NCI-H524 treated with DMSO at 0.1 percent for 48 hours (cell line): ENCODE measurements around the gene HSD11B2.

ENCODE experiments used
- DNase-seq: peaks from one replicate; lab custom pipeline; 2025; lab: John Stamatoyannopoulos, UW

Gene HSD11B2

DNA sequence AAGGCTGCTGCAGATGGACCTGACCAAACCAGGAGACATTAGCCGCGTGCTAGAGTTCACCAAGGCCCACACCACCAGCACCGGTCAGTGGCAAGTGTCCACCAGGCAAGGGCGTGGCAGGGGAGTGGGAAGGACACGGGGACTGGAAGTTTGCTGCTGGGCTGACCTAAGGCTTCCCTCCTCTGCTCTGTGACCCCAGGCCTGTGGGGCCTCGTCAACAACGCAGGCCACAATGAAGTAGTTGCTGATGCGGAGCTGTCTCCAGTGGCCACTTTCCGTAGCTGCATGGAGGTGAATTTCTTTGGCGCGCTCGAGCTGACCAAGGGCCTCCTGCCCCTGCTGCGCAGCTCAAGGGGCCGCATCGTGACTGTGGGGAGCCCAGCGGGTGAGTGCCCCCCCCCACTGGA is 4.8 kb downstream of the HSD11B2 start:
- no peak for DNase-seq

DNA sequence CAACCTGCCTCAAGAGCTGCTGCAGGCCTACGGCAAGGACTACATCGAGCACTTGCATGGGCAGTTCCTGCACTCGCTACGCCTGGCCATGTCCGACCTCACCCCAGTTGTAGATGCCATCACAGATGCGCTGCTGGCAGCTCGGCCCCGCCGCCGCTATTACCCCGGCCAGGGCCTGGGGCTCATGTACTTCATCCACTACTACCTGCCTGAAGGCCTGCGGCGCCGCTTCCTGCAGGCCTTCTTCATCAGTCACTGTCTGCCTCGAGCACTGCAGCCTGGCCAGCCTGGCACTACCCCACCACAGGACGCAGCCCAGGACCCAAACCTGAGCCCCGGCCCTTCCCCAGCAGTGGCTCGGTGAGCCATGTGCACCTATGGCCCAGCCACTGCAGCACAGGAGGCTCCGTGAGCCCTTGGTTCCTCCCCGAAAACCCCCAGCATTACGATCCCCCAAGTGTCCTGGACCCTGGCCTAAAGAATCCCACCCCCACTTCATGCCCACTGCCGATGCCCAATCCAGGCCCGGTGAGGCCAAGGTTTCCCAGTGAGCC is 5.8 kb downstream of the HSD11B2 start:
- DNase-seq: no peak

DNA sequence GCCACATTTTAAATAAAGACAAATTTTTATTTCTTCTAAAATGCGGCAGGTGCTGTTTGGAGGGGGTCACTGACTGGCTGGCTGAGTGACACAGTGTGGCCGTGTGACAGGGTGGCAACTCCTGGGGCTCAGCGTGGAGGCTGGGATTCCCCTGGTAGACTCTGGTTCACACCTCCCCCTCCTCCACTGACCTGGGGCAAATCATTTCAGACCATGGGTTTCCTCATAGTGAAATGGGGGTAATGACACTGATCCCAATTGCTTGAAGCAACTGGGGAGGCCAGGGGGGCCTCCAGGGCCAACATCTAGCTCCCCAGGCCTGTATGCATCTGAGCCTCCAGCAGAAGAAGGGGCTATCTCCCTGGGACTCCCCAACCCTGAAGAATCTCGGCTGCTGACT is 6.6 kb downstream of the HSD11B2 start:
- no peak for DNase-seq

DNA sequence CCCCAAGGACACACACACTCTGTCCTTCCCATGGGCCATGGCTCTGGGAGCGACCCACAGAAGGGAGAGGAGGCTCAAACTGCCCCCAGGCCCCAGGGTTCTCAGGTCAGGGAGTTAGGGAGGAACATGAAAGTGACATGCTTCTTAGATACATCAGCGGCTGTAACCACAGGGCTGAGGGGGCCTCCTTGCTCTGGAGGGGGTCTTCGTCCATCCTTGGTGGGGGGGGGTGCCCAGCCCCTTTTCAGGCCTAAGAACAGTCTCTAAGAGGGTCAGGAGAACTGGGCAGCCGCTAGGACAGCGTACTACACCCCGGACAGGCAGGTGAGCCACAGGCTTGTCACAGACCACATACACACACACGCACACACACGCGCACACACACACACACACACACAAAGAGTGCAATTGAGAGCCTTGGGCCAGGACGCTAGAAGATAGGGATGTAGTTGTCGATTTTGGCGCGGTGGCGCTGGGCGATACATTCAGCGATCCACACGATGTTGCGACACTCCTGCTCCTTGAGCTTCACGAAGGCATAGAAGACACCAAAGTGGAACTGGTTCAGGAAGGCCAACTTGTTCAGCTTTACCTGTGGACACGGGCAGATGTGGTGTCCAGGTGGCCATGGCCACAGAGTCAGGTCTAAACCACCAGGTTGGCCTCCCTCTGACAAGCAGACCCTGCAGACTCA is 7.3 kb downstream of the HSD11B2 start:
- no peak for DNase-seq

DNA sequence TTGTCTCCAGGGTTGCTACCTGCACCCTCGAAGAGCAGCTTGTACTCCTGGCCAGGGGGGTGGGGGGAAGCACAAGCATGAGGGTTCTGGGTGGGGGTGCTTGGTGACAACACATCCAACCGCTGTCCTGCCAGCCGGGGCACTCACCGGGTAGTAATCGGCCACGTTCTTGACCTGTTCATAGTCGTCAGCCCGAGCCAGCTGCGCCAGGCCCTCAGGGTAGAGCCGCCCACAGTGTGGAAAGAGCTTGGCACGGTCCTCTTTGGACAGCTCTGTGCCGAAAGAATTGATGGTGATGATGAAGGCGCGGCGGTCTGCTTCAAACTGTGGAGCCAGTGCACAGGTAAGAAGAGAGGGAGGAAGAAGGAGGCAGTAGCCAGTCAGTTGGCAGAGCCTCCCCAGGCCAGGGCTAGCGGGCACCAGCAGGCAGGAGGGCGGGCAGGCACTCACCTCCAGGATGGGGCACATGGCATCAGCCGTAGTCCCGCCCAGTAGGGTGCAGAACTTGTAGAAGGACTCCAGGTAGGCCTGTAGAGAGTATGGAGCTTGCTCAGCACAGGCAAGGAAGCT is 8.0 kb downstream of the HSD11B2 start:
- DNase-seq: no peak

DNA sequence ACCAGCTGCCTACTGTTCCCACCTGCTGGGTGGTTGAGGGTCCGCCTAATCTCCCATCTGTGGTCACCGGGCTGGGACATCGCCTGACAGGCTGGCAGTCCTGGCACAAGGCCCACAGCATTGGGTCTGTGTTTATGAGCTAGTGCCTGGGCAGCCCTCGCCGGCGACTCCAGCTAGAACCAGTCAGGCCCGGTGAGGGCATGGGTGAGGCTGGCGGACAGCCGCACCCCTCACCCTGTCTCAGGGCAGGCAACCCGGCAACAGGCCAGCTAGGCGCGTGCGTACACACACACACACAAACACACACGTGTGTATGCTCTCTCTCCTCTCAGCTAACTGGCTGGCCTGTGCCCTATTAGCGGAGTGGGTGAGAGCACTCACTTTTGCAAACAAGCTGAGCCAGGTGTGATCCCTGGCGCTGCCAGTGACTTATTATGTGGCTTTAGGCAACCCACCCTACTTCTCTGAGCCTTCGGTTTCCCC is 10.4 kb downstream of the HSD11B2 start:
- DNase-seq: peak; percentile 89

DNA sequence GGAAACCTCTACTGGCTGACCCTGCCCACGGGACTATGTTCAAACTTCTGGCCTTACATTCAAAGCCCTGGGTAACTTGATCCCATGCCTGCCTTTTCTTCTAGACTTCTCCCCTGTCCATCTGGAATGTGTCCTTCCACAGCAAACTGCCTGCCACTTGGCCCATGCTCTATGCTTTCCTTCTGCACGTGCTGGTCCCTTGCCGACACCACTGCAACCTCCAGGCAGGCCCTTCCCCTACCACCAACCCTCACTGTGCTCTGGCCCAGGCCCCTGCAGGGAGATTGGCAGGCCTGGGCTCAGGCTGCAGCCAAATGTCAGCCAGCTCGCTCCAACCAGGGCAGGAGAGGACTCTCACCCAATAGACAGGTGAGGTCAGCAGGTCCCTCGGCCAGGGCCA is 11.0 kb downstream of the HSD11B2 start:
- peak; percentile 31 for DNase-seq

DNA sequence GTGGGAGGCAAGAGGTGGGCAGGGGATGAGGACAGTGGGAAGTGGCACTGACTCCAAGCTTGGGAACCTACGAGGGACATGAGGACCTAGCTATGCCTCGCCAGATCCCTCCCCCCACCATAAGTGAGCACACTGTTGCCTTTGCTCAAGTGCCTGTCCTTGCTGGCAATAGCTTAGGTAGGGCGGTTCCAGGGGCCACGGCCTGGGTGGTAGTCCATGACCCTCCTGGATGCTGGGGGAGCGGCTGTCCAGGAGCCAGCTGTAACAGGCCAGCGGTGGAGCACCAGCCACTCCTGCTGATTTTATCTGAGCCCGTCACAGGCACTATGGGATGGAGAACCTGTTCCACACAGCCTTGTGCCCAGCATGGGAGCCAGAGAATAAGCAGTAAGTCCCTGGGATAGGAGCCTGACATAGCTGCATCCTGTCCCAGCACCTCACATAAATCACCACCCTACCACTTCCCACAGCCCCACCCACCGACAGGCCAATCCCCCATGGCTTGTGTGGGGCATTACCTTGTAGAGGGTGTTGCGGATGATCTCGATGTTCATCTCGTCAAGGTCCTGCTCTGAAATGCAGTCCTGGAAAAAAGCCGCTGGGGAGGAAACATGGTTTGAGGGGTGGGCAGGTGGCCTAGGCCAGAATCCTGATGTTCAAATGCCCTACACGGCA is 11.8 kb downstream of the HSD11B2 start:
- DNase-seq: no peak

DNA sequence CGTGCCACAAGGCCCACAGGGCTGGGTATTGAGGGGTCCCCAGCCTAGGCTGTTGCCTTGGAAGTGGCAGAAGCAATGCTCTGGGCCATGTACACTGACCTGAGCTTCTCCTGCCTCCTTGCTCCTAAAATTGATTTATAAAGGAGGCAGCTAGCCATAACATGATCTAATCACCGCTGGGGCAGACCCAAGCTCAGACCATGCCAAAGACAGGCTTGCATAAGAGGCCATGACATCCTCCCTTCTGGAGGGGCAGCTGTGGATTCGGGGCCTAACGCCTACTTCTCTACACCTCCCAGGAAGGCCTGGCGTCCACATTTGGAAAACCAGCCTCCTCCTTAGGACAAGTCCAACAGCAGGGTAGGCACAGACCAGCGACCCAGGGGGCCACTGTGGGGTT is 12.3 kb downstream of the HSD11B2 start:
- no peak for DNase-seq

DNA sequence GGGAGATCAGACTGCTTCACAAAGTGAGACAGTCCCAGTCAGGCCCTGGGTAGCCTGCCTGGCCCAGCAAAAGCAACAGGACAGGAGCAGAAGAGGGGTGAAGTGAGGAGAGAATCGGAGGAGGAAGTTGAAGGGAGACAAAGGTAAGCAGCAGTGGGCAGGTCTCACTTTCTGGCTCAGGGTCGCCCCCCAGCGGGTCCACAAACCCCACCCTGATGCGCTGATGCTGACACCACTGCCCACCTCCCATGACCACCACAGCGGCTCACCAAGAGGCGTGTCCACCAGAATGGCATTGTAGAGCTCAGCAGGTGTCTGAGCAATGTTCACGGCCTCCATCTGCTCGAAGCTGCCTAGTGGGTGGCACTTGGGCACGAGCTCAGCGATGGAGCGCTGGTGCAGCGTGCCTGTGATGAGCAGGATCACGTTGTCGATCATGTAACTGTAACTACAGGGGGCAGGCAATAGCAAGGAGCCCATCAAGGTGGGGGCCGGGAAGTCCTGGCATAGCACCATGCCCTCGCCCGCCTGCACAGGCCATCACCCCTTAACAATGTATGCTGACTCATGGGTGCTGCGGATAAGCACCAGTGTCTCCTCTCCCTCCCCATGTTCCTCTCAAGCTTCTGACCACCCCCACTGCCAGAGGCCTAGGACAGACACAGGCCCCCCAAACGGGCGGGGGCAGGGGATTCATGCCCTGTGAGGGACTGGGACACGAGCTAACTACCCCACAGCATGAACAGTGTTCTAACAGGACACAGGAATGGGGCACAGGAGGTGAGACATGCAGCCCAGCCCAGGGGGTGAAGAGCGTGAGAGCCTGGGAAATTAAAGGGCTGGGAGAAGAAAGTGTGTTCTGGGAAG is 13.6 kb downstream of the HSD11B2 start:
- no peak for DNase-seq

DNA sequence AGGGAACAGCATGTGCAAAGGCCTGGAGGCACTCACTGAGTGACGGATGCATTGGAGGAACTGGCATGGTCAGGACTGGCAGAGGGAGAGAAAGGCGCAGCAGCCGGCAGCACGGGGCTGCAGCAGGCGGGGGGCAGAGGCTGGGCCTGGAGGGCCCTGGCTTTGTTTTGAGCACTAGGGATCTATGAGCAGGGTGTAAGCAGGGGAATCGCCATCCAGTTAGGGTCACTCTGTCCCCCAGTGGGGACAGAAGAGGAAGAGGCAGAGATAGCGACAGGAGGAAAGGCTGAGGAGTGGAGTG is 14.2 kb downstream of the HSD11B2 start:
- DNase-seq: no peak

DNA sequence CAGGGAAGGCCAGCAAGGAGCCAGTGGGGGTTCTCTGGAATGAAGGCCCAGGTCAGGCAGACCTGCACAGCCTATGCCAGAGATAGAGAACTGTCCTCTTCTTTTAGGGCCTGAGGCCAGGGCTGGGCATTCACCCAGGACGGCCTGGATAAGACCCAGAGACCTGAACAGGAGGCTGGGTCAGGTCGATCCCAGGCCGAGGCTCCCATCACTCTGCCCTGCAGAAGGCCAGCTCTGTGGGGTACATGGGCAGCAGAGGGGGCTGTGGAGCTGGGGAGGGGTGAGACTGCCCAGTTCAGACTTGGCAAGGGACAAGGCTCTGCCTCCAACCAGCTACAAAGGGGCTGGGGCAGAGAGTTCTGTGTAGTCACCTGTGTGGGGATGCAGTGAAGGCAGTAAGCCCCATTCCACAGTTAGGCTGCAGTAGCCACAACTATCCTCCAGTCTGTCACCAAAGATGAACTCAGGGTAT is 14.6 kb downstream of the HSD11B2 start:
- DNase-seq: no peak

DNA sequence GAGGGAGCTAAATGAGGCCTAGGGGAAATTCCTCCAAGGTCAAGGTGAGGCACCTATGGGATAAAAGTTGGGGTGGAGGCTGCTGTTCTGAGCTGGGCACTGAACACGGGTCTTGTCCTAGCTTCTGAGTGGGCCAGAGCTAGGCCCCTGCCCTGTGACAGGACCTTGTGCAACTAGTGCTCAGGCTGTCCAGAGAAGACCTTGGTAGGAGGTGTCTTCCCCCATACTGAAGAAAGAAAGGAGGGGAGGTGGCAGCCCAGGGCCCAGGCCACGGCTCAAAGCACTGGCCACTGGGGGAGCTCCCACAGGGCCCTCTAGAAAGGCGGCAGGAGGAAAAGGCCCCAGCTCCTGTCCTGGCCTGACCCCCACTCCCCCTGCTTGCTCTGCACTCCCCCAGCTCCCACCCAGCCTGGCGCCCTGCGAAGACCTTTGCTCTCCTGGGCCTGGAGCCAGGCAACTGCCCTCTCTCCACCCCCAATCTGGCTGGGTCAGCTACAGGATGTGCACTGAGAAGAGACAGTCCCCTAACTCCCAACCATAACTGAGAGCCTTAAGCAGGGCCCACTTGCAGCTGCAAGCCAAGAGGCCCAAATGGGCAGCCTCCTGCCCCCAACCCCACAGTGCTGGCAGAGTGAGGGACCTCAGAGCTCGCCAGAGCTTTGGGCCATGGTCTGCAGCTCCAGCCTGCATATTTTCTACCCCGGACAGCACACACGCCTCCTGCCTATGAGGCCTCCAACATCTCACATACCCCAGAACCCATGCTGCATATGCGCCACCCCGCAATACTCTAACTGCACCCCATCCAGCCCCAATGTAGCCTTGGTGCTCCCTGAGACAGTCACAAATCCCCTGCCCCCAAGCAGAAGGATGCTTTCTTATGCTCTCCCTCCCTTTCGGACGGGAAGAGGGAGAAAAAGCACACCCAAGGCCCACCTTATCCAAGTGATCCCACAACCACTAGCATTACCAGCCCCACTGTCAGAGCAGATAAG is 15.3 kb downstream of the HSD11B2 start:
- DNase-seq: no peak

DNA sequence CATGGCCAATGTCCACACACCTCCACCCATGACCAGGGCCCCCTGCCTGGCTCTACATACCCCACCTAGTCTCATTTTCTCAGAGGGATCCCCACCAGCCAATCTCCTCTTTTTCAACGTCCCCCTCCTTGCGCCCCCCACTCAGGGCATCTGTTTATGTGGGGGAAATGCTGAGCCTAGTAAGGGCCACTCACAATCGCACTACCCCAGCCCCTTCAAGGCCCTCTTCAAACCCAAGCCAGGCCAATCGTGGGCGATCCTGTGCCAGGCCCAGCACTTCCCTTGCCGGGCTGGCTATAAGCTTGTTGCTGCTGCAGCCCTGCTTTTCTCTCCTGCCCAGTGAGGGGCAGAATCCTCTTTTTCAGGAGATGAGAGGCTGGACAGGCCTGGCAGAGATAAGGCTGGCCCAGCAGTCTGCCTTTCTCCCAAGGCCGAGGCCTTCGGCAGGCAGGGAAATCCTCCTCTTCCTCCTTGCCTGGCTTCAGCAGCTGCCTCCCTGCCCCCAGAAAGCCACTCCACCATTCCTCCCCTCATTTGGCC is 16.1 kb downstream of the HSD11B2 start:
- DNase-seq: no peak

DNA sequence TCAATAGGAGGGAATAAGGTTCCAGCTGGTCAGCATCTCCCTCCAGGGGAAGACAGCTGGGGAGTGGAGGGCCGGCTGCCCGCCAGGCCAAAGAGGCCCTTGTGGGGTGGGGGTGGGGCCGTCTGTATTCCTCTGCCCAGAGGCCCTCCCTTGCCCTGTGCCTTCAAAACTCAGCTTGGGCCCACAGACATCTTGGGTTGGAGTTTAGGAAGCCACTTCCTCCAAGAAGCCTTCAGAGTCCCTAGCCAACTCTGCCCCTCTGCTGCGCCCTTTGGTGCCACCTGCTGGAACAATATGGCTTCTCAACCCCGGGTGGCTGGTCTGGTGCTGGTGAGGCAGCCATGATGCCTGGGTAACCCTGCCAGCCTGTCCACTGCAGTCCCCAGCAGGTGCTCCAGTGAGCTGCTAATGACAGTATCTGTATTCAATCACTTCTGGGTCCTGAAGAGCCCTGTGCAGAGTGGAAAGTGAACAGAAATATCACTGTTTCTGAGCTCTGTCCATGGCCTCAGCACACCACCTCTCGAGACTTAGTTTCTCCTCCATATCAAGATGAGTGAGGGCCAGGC is 16.7 kb downstream of the HSD11B2 start:
- DNase-seq: no peak

DNA sequence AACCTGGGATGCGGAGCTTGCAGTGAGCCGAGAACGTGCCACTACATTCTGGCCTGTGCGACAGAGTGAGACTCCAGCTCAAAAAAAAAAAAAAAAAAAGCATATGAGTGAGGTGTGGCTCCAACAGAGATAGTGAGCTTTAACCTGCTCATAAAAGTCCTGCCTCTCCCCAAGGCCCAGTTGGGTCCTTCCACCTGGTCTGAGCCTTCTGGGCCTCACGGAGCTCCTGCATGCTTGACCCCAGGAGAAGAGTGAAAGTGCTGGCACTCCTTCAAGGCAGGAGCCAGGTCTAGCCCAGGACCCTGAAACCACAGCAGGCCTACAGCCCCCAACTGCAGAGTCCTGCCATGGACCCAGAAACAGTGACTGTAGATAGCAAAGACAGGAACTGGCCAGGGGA is 17.7 kb downstream of the HSD11B2 start:
- no peak for DNase-seq

DNA sequence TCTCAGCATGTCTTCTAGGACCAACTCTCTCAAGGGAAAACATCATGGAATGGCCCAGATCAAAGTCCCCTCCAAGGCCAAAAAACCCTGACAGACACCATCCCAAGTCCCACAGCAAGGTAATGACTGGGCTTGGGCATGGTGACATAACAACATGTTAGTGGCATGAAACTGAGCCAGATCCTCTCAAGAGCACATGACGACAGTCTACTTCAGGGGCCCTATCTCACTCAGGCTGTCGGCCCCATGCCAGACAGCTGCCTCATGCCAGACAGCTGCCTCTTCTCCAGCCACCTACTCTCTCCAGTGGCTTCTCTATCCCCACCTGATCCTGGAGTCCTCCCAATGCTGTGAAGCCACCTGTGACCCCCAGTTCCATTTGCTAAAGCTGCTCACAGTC is 18.4 kb downstream of the HSD11B2 start:
- no peak for DNase-seq

DNA sequence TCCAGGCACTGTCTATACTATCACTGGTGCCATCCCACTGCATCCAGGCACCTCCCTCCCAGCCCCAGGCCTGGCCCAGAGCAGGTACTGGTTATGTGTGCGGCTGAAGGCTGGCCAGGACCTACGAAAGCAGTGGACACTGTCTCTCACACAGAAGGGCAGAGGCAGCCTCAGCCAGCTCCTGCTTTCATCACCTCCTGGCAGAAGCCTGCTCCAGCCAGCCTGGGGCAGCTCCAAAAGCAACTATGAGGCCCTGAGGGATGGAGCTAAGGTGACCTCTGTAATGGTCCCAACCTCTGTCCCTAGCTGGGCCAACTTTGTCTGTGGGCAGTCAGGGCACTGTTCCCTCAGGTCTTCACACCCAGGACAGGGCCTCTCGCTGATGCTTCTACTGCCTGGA is 18.8 kb downstream of the HSD11B2 start:
- no peak for DNase-seq

DNA sequence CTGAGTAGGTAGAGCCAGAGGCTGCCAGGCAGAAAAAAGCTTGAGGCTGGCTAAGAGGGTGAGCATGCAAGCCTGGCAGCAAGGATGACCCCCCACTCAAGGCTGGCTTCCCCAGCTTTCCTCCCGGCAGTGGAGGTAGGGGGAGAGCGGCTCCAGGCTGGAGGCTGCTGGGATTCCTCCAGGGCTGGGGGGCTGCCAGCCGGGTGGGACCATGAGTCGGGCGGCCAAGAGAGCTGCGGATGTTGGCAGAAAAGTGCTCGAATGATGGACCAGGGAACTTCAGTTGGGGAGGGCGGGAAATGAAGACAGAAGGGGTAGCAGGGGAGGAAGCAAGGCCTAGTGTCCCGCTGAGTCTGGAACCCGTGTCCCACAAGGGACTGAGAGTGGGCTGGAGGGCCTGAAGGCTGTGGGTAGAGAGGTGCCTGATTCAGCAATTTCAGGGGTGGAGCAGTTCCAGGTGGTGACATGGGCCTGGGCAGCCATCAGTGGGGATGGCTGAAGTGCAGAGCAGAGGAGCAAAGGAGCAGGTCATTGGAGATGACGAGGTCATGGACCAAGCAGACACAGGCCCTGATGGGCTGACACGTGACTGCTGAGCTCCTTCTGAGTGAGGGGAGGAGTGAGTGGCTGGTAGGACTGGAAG is 20.3 kb downstream of the HSD11B2 start:
- DNase-seq: no peak
